GM19035 (cell line): ENCODE data around the gene C6orf141.
A peak's percentile ranks its signal among the peaks of the same experiment; 100 is the strongest.

Source experiments
- ATAC-seq: cut with Tn5 transposase; IDR thresholded peaks from one replicate; pipeline ENCODE4 v1.9.1; 2021; ENCODE audit not compliant: unreplicated experiment

Gene C6orf141

DNA sequence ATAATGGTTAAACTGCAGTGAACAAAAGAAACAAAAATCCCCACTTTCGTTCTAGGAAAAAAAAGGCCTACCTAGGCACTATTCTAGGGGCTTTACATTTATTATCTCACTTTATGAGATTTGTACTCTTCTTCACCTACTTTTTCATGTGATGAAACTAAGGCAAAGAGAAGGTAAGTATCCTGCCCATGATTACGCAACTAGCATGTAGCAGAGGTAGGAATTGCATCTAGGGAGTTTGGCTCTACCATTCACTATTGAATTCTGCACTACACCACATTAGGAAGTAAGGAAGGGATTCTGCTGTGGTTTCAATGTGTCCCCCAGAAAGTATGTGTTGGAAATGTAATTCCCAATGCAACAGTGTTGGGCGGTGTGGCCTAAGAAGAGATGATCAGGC, 11.4 kb upstream of the C6orf141 start:
- no peak for ATAC-seq

DNA sequence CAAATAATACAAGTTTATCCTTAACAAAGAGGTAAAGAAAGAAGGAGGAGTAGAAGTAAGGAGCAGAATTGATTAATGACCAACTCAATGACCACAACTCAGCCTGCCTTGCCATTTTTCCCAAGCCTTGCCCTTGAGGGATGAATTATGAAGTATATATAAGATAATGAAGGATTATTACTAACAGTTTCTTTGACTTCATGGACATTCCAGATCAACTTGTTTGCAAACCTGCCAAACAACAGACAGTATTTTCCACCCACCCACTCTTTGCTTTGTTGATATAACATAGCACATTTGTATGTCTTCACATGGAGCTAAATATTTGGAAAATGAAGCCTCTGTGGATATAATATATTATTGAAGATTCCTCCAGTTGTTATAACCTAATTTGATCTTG, 9.9 kb upstream of the C6orf141 start:
- no peak for ATAC-seq

DNA sequence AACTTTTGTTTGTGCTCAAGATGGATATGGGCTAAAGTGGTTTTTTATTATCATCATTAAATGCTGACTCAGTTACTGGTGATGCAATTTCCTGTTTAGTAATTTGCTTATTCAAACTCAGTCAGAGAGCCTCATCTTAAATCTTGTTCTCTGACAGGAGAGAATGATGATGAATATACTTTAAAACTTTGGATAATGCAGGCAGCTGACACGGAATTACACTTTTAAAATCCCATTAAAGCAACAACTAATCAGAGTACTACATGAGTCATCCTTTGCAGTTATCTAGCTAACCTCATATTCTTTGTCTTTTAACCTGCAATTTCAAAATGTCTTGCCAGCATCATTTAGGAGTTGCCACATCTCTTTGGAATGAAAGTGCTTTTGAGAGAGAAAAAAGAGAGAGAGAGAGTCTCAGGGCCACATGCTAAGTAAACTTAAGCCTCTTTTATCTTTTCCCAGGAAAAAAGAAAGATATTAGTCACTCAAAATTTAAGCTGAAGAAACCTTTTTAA, 9.2 kb upstream of the C6orf141 start:
- ATAC-seq, result no peak

DNA sequence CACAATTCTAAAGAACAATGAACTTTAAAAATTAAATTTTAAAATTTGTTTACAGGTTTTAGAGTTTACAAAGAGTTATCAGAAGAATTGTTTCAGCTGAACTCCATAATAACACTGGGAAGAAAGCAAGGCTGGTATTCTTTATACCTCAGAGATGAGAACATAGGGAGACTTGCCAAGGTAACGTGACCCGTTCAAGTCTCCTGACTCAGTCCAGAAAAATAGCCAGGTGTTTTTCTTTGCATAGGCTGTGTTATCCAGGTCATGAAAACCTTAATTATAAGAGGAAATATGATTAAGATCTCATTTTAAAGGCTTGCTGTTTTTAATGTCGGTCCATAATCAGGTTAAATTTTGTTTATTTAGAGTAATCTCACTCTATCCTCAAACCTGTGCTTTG, 8.5 kb upstream of the C6orf141 start:
- no peak for ATAC-seq

DNA sequence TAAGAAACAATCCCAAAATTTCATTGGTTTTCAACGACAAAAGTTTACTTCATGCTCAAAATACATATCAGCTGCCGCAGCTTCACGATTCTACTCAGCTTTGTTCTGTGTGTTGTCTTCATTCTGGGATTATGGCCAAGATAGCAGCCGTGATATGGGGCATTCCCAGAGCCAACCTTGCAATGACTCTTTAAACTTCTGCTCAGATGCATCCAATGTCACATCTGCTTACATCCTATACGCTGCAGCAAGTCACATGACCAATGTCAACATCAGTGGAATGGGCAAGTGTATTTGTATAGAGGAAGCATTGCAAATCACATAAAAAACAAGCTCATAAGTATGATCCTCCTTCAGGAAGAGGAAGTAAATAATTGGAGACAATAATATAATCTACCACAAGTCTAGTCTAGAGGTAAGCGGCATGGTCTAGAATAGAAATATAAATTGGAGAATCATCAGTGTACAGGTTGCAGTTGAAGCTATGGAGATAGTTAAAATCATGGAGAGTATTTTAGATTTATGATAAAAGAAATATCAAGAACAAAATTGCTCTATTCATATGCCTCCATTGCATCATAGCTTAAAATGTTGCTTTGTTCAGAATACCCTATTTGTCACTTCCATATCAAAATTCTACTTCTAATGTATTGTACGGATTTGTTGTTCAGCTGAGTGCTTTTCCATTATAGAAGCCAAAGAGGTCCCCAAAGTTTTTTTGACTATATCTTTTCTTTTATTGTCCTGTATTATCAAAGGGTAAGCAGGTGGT, 7.2 kb upstream of the C6orf141 start:
- no peak for ATAC-seq

DNA sequence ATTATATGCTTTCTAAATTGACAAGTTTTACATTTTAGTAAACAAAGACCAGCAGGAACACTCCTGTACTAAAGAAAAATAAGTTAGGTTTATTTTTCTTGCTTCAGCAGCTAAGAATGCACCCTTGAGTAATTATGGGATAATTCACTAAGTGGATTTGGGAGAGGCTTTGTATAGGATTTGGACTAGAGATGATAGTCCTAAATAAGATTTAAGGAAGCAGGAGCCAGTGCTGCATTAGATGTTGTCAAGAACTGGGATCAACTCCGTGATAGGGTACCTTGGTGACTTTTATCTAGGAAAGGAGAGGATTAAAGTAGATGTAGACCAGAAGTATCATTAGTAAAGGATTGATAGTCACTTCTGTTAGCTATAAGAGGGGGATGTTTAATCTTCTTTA, 4.1 kb upstream of the C6orf141 start:
- ATAC-seq, result no peak

DNA sequence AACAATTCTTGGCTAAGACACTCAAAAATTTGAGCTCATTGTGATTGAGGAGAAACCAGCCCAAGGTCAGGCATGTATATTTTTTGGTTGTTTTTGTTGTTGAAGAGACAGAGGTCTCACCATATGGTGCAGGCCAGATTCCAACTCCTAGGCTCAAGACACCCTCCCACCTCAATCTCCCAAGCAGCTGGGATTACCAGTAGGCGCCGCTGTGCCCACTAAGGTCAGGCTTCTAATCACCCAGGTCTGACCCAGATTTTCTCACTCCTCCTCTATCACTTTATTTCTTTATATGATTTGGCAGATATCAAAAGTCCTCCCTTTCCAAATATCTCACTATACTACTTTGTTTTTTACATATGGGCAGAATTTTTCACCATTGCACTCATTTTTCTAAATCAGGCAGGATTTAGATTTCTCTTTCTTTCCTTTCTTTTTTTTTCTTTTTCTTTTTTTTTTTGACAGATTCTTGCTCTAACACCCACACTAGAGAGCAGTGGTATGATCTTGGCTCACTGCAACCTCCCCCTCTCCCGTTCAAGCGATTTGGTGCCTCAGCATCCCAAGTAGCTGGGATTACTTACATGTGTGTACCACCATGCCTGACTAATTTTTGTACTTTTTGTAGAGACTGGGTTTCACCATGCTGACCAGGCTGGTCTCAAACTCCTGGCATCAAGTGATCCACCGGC, 1.7 kb upstream of the C6orf141 start:
- no peak for ATAC-seq

DNA sequence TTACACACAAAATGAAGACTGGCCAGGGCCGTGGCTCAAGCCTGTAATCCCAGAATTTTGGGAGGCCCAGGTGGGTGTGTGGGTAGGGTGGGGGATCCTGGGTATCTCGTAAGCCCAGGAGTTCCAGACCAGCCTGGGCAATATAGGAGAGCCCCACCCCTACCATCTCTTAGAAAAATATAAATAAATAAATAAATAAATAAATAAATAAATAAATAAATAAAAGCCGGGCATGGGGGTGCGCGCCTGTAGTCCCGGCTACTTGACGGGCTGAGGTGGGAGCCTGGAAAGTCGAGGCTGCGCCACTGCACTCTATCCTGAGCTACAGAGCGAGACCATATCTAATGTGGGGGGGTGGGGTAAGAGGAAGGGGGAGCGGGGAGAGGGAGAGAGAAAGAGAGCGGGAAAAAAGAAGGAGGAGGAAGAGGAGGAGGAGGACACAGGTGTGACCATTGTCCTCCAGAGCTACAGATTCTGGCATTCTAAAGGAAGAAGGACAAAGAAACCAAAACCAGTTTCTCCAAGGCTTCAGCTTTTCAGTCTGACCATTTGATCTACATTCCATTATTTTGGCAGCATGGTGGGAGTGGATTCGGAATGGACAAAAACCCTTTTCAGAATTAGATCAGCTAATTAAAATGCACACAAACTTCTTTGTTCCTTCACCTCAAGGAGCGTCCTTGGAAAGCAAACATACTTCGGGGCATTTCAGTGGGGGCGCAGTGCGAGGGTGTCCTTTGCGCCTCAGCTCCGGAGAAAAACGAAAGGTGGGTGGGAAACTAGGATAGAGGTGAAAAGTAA, 577 bp upstream of the C6orf141 start:
- no peak for ATAC-seq

DNA sequence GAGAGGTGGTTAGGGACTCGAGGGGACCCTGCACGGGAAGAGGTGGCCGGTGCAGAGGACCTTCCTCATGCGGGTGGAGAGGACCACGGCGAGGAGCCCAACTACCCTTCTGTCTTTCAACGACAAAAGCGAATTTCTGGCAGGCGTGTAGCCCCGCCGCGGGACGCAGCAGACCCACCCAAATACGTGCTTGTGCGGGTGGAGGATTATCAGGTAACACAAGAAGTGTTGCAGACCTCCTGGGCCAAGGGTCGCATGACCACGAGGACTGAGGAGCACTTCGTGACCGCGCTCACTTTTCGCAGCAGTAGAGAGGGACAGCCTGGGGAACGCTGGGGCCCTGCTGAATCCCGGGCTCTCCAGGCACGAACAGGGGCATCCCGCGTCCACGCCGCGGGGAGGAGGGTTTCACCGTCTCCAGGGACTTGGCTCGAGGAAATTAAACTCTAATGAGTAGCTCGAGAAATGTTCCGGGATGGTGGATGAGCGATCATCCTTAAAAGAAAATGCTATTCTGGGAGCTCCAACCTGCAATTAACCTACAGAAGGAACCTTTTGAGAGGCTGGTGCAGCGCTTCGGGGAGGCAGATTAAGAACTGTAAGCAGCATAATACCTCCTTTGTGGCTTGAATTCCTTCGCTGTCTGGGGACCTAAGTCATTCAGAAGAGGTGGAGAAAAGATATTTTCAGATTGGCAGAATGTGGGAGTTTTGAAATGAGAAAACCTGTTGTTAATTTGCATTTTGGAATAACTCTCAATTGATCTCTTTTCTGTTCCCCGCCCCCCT, 804 bp downstream of the C6orf141 start:
- ATAC-seq, result peak; percentile 41

DNA sequence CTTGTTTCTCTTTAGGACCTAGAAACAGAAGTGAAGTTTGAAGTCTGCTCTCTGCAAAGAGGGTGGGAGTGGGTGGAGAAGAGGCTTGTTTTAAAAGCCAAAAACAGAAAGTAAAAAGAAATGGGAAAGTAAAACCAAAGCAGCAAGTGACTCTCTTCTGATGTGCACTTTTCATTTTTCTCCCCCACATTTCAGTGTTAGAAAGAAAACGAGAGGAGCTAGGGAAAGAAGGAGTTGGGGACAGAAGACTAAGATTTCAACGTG, 1.3 kb downstream of the C6orf141 start:
- peak; percentile 42 for ATAC-seq

DNA sequence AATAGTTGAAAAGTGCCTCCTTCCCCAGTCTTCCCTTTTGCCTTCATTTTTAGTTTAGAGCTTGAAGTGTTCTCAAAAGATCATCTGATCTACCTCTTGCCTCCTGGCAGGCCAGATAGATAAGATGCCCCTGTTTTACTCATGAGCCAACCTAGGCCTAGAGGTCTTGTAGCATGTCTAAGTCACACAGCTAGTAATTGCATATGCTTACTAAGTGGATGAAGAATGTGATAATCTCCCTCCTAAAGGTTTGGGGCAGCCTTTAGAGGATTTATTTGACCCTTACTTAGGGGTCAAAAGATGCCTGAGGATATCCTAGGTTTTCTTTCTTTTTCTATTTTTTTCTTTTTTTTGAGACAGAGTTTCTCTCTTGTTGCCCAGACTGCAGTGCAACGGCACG, 2.1 kb downstream of the C6orf141 start:
- no peak for ATAC-seq

DNA sequence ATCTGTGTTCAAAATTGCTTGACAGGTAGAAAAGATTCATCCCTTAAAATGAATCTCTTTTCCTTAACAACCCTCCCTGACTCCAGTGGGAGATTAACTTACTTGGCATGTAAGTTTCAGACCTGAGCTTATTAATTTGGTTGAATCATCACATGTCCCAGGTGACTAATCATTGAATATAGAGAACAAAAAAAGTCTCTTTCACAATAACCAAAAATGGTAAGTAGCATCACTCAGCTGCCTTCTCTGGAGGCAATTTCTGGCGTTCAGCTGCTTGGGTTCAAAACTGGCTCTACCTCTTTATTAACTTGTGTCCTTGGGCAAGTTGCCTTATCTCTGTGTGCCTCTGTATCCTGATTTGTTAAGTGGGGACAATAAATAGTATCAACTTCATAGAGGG, 2.9 kb downstream of the C6orf141 start:
- no peak for ATAC-seq

DNA sequence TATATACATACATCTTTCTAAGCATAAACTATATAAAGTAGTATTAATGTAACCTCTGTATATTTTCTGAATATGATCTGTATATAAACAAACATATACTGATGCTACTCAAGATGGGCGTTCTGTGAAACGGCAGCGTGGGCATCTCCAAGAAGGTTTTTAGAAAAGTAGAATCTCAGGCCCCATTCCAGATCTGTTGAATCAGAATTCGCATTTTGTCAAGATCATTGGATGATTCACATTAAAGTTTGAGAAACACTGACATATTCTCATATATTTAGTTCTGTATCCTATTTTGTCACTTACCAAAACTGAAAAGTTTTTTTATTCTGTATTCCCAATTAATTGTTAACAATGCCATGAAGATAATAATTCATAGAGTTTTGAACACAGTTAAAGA, 5.5 kb downstream of the C6orf141 start:
- no peak for ATAC-seq

DNA sequence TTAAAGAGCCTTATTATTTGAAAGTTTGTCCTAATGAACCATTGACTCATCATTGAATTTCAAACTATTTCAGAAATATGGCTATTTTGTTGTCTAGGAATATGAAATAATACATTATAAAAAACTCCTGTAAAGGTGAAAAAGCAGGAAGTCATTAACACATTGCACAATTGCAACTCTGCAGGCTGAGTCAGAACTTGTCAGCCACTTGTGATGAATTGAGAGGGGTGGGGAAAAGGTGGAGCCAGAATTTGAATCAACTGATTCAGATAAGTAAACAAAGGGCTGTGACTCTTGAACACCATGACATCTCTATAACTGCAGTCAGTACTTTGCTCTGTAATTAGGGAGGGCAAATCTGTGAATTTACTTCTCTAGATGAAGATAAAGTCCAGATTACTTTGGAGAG, 6.0 kb downstream of the C6orf141 start:
- ATAC-seq, result no peak

DNA sequence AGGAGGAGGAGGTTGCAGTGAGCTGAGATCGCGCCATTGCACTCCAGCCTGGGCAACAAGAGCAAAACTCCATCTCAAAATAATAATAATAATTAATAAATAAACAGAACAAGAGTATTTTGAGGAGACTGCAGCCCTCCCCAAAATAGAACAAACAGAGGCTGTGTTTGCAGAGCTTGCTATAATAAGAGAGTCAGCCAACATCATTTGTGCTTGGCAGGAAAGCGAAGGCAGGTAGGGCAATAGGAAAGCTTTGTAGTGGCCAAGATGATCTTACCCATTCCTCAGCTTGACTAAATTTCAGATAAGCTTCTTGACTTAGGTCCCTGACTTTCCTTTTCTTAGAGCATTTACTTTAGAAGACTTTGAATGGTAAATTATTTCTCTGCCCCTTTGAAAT, 6.7 kb downstream of the C6orf141 start:
- no peak for ATAC-seq

DNA sequence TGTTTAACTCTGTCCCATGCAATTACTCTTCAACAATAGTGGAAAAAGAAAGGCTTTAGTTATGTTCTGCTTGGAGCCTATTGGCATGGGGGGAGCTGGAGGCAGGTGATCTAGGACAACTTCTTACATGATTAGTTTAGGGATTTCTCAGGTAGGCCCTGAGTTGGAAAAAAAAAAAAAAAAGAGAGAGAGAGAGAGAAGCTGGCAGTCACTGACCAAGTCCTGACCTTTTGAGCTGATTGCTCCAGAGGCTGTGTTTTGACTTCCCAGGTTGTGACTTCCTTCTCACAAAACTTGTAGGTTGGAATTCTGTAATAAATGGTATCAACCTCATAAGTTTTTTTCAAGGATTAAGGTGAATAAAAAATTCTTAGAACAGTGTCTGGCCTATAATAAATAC, 7.8 kb downstream of the C6orf141 start:
- ATAC-seq, result no peak

DNA sequence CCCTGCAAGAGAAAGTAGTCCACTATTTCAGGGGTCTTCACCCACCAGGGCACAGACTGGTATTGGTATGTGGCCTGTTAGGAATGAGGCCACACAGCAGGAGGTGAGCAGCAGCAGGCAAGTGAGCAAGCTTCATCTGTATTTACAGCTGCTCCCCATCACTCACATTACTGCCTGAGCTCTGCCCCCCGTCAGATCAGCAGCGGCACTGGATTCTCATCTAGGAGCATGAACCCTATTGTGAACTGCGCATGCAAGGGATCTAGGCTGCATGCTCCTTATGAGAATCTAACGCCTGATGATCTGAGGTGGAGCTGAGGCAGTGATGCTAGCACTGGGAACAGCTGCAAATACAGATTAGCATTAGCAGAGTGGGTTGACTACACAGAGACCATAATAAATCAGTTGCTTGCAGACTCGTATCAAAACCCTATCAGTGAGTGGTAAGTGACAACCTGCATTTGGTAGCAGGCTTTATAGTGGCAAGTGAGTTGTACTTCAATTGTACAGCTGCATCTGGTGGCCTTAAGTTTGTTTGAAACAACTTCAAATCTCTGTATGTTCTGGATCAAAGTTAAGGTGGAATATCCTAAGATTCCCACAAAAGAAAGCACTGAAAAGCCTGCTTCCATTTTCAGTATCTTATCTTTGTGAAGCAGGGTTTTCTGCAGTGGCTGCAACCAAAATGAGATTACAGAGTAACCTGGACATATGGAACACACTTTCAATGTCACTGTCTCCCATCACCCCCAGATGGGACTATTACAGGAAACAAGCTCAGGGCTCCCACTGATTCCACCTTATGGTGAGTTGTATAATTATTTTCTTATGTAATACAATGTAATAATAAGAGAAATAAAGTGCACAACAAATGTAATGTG, 12.8 kb downstream of the C6orf141 start:
- ATAC-seq, result no peak

DNA sequence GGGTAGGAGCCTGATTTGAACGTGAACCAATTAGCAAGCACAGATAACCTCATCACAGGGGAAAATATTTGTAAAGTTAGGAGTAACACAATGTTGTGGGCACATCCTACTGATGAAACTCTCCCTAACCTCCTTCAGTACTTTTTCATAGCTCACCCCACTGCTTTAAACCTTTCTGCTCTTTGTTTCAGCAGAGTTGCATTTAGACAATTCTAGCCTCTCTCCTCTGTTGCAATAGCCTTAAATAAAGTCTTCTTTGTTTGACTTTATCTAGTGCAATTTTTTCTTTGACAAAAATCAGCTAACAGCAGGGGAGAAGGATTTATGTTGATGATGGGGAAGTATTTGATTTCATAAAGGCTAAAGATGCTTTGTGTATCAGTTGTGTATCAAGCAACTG, 14.1 kb downstream of the C6orf141 start:
- ATAC-seq, result no peak

DNA sequence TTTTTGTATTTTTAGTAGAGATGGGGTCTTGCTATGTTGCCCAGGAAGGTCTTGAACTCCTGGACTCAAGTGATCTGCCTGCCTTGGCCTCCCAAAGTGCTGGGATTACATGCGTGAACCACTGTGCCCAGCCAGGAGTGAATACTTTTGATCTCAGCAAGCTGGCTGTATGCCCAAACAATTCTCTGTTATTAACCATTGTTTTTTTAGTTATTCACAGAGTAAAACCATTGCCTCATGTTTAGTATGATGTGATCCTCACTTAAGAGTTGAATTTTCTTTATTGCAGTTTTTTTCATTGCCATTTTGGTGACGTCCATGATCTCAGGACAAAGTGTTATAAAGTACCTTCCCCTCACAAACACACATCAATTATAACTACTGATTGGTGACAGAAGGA, 14.8 kb downstream of the C6orf141 start:
- ATAC-seq, result no peak

DNA sequence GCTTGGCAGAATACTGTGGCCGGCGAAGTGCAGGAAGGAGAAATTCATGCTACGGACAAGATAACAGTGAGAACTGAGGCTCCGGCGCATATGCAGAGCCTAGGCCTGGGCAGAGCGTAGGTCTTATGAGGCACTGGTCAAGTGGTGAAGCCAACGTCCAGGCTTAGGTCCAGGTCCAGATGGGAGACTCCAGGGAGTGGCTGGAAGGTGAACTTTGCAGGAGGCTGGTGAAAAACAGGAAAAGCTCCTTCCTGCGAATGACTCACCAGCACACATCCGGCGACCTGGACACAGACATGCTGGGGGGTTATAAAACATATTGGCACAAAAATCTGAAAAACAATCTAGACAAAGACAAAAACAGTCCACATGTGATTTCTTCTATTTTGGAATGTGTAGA, 15.4 kb downstream of the C6orf141 start:
- no peak for ATAC-seq
